Measurements from ENCODE around the gene PRPF4.
A peak's percentile ranks its signal among the peaks of the same experiment; 100 is the strongest.

PRPF4 gene

DNA sequence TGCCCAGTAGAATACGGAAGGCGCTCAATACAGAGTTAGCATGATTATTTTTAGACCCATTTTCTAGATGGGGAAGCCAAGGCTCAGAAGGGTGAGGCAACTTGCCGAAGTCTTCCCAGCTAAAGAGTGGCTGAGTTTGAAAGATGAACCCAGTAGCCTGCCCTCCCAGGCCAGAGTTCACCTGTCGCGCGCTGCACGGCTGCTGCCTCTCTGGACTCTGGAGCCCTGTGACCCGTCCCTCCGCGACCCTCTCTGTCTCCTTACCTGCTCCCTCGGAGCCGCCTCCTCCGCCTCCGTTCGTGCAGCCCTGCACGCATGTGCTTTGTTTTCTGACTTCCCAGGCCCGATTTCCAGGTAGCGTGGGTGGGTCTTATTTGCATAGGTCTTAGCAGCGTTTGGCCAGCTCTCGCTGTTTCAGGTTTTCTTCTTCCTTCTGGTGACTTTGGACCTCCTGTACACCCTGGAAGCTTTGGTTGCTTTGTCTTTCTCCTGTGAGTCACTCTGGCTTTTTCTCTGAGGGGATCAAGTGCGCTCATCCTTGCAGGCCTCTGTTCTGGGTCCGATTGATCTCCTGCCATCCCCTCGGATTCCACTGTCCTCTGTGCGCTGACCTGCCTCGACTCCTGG is 27.4 kb downstream of the PRPF4 start, which contains the start of gene RNF183:
RNF183 (minus strand) TSS at position 585 of the 627 bp plus-strand sequence. CDS start 5,192 bp downstream, outside the sequence.
- no peak for DNase-seq (ENCODE audit: low read depth)
- no peak within 1 kb of the TSS for H3K4me3 ChIP-seq (ENCODE audit: low read length)
- TF ChIP-seq, protein P1, sequence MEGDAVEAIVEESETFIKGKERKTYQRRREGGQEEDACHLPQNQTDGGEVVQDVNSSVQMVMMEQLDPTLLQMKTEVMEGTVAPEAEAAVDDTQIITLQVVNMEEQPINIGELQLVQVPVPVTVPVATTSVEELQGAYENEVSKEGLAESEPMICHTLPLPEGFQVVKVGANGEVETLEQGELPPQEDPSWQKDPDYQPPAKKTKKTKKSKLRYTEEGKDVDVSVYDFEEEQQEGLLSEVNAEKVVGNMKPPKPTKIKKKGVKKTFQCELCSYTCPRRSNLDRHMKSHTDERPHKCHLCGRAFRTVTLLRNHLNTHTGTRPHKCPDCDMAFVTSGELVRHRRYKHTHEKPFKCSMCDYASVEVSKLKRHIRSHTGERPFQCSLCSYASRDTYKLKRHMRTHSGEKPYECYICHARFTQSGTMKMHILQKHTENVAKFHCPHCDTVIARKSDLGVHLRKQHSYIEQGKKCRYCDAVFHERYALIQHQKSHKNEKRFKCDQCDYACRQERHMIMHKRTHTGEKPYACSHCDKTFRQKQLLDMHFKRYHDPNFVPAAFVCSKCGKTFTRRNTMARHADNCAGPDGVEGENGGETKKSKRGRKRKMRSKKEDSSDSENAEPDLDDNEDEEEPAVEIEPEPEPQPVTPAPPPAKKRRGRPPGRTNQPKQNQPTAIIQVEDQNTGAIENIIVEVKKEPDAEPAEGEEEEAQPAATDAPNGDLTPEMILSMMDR (conservative IDR thresholded peaks at IDR 0.05; ENCODE audit: low read length), result no peak

DNA sequence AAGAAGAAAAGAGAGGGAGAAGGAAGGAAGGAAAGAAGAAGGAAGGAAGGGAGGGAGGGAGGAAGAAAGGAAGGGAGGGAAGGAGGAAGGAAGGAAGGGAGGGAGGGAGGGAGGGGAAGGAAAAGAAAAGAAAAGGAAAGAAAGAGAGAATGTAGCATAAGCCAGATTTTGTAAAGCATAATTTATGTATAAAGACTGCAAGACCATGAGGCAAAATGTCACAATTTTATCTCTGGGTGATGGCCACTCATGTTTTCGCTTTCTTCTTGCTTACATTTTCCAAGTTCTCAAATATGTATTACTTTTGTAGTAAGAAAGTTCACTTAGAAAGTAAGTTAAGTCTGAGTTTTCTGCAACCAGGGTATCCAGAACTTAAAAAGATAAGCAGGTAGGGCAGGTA is 31.1 kb downstream of the PRPF4 start:
- H3K4me3 ChIP-seq (ENCODE audit: low read length), result no peak overlapping the region
- no peak for DNase-seq (ENCODE audit: low read depth)
- TF ChIP-seq, protein P1 (conservative IDR thresholded peaks at IDR 0.05; ENCODE audit: low read length), result no peak

DNA sequence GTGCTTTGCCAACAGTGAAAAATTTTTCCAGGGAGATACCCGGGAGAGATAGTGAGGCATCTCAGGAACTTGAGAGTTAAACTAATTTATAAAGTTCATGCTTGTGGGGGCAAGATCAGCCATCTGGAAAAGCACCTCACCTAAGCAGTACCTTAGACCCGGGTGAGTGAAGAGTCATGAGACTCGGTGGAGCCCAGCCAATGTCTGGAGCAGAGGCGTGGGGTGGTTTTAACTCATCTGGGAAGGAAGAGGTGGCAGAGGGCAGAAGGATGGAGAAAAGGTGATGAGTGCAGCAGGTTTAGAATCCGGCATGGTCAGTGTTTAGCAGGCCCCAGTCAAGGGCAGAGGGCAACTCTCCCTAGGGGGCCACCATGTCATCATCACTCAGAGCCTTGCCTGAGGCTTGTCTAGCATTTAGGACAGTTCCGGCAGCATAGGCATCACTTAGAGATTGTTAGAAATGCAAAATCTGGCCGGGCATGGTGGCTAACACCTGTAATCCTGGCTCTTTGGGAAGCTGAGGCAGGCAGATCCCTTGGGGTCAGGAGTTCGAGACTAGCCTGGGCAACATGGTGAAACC is 32.0 kb downstream of the PRPF4 start:
- H3K4me3 ChIP-seq (ENCODE audit: low read length), result no peak overlapping the region
- TF ChIP-seq, protein P1 (conservative IDR thresholded peaks at IDR 0.05; ENCODE audit: low read length), result no peak
- DNase-seq (ENCODE audit: low read depth), result no peak

DNA sequence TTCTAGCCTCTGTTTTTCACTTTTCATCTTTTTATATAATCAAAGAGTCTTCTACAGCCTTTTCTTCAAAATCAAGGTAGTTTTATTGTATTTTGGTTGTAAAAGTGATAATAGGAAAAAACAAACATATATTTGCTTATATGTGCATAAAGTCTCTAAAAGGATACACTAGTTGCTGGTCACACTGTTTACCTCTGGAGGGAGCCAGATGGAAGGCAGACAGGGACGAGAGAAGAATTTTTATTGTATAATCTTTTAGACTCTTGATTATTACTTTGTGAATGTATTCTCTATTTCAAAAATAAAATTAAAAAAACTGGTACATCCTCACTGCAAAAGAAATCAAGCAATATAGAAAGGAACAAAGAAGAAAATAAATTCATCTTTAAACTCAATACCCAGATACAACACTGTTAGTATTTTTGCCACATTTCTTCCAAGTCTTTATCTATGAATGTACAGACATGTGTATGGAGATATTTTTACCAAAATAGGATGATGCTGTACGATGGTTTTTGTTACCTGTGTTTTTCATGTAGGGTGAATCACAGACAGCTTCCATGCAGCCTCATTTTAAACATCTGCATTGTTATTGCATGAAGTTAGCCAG is 33.9 kb downstream of the PRPF4 start:
- TF ChIP-seq, protein P1 (conservative IDR thresholded peaks at IDR 0.05; ENCODE audit: low read length), result peak; percentile 89
- DNase-seq (ENCODE audit: low read depth), result peak; percentile 57
- no peak overlapping the region for H3K4me3 ChIP-seq (ENCODE audit: low read length)

DNA sequence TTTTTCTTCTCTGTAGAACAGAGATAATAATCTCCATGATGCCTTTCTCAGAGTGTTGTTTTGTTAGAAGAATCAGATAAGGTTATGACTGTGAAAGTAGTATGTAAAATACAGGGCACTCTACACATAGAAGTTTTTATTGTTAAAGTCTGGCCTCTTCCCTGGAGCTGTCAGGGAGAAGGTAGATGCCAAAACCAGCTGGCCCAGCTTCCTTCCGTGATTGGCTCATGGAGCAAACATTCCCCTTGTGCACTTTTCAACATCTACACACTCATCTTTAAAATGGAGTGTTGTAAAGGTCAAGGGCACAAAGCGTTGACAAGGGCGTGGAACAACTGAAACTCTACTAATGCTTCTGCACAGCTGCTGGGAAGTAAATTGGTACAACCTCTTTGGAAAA is 35.1 kb downstream of the PRPF4 start:
- TF ChIP-seq, protein P1 (conservative IDR thresholded peaks at IDR 0.05; ENCODE audit: low read length), result no peak
- DNase-seq (ENCODE audit: low read depth), result peak; percentile 12
- H3K4me3 ChIP-seq (ENCODE audit: low read length), result no peak overlapping the region

DNA sequence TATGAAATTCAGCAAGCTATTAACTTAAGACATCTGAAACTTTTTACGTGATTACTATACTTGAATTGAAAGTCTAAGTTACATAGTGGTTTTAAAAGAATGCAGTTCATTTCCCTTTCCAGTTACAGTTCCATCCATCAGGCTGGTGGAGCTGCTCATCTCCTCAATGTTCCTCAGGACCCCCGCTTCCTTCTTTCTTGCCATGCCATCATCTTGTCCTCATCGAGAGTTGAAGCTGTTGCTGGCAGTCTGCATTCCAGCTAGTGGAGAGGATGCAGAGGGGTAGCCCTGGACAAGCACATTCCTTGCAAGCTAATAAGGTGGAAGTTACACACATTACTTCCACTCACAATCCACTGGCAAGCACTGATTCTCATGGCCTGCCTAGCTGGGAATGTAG is 36.5 kb downstream of the PRPF4 start:
- peak; percentile 59 for DNase-seq (ENCODE audit: low read depth)
- TF ChIP-seq, protein P1 (conservative IDR thresholded peaks at IDR 0.05; ENCODE audit: low read length), result no peak
- no peak overlapping the region for H3K4me3 ChIP-seq (ENCODE audit: low read length)

DNA sequence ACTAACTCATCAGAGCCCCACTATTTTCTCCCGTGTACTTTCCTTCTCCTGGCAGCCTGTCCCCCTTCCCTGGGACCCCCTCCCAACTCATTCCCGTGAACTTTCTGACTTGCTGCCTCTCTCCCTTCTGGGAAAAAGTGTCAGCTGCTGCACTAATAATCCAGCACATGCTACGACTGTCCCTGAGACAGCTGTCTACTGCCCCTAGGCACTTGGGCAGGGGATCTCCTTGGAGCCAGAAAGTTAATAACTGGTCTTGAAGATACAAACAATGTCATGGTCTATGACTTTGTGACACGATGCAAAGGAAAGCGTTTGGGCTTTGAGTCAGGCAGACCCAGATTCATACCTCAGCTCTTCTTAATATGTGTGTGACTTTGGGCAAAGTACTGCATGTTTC is 37.8 kb downstream of the PRPF4 start:
- H3K4me3 ChIP-seq (ENCODE audit: low read length), result no peak overlapping the region
- DNase-seq (ENCODE audit: low read depth), result no peak
- TF ChIP-seq, protein P1 (conservative IDR thresholded peaks at IDR 0.05; ENCODE audit: low read length), result no peak
